Dermis microvascular lymphatic vessel endothelial cell (primary cell): ENCODE results near the gene MDFI. TPM values are rescaled to one million over a fixed set of nuclear protein-coding genes. Genes with fewer than 3 reads are reported as not detected.
A peak's percentile ranks its signal among the peaks of the same experiment; 100 is the strongest.

Experiments
- DNase-seq, 2 donors: peaks; one replicate each; pipeline versions ENCODE4 v3.0.0 to v3.0.0-alpha.2; 2010; ENCODE audit warnings: low read depth in 2 of 2
- total RNA-seq: library from RNA; depleted of rRNA; stranded (reverse); fragments of >200 nt; gene quantifications from 2 replicates; pipeline ENCODE4 v1.2.1, GENCODE V29; 2014

MDFI gene
- total RNA-seq, 1 donor from 2014 or later, result 38.9 TPM

GRCh38 chr6:41672816-41673703 lies 34.8 kb downstream of the MDFI start:
- DNase-seq, result no peak

DNA sequence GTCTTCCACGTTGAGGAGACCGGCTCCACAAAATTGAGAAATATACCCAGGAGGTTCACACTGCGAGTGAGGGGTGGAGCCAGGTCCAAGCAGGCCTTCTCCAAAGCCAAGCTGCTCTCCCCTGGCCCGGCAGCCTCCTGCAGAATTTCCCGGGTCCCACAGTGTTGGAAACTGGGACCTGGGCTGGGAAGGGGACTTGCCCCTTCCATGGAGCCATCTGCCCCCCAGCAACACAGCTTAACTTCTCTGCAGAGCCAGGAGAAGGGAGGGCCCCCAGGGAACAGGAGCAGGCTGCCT lies 35.4 kb downstream of the MDFI start:
- no peak for DNase-seq

- DNase-seq, result no peak
Measured at GRCh38 chr6:41674231-41675000, 36.1 kb downstream of the MDFI start.

- no peak for DNase-seq
Measured at GRCh38 chr6:41675176-41675775, 37.0 kb downstream of the MDFI start.

DNA sequence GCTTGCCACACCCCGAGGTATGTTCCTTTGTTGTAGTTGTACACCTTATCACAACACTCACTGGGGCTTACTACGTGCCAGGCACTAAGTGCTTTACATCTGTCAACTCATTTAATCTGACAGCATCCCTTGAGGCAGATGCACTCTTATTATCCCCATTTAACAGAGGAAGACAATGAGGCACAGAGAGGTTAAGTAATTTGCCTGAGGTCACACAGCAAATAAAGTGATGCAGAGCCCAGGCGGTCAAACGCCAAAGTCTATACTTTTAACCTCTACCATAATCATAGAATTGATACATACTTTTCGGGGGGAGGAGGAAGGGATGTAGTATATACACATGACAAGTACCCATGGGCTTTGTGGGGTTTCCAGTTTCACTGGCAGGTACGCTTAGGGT lies 37.7 kb downstream of the MDFI start:
- no peak for DNase-seq

DNA sequence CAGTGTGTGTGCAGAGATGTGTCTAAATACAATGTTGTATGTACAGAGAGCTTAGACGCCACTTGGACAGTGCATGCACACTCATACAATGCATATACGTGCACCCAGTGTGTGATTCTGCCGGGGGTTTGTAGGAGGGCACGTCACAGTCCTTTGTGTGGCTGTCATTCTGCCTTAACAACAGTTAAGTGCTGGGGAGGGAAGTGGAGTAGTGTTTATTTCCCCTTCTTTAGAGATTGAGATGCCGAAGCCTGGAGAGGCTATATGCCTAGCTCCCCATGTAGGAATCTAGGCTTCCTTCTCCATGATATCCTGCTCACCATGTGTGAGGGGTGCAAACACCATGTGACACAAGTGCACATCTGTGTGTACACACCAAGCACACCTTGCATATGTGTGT lies 38.2 kb downstream of the MDFI start:
- DNase-seq, result no peak

DNA sequence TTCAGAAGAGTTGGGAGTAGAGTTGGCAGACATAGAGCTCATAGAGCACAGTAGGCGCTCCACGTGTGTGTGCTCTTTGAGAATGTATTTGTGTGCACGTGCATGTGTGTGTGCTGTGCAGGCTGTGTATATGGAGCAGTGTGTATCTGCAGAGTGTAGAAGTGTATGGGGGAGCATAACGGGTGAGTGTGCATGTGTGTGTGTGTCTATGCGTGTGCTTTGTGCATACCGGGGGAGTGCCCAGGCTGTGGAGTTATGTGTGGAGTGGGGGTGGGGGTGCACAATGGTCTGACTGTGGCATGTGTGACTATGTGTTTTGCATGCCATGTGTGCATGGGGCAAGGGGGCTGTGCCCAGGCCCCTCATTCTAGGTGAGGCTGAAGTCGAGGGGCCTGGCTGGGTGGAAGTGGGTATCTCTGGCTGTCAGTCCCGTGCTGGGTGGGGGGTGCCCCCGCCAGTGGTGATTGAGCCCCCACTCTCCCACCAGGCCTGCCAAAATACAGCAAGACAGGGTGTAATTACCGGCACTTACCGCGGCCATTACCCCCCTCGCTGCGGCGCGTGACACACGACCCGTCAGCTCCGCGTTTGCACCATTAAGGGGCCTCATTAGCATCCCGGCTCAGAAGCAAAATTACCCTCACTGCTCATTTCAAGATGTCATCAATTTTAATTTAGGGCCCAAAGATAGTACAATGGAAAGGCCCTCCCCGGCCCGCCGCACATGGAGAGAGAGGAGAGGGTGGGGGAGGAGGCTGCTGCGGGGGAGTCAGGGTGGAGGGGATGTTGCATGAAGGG lies 39.1 kb downstream of the MDFI start:
- no peak for DNase-seq

- no peak for DNase-seq
Measured at GRCh38 chr6:41678511-41679084, 40.3 kb downstream of the MDFI start.

GRCh38 chr6:41679696-41680095 lies 41.4 kb downstream of the MDFI start:
- DNase-seq, result no peak

GRCh38 chr6:41680182-41680965 lies 42.1 kb downstream of the MDFI start:
- no peak for DNase-seq

GRCh38 chr6:41682056-41682477 lies 43.8 kb downstream of the MDFI start:
- peak; percentile 74 to 89 for DNase-seq

- no peak for DNase-seq
Measured at GRCh38 chr6:41682497-41683272, 44.4 kb downstream of the MDFI start.

DNA sequence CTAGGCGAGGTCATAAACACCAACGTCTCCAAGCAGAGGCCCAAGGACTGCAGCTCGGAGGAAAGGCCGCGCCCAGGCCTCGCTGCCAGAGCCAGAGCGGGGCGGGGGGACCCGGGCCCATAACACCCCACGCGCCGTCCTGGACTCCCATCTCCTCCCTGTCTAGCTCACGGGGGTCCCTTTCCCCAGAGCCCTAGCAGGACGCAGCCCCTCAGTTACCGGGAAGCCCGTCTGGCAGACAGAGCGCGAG lies 44.9 kb downstream of the MDFI start:
- DNase-seq, result no peak

DNA sequence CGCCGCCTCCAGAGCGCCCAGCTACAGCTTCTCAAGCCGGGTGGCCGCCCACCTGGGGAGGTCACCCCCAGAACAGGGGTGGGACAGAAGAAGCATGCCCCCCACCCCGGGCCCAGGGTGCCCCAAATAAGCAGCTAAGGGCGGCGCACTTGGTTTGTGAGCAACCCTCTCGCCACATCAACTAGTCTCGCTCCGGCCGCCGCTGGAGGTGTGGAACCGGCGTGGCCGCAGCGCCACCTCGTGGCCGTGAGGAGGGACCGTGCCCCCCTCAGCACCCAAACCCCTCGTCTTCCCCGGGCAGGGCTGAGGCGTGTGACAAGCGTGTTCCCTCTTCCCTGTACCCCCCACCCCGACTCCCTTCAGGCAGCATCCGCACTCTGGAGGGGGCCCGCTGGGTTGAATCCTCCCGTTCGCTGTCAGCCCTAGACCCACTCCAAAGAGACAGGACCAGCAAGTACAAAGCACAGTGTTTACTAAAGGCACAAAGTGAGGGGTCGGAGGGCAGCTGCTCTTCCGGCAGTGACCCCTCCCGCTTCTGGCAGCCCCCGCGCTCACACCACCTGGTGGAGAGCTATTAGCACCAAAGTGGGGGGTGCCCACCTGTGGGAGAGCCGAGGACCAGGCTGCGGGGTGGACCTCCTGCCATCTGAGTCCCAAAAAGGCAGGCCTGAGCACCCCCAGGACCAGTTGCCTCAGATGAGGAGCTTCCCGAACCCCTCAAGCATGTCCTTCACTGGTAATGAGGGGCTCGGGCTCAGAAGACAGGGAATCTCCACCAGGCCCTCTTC lies 45.4 kb downstream of the MDFI start:
- peak; percentile 36 to 63 for DNase-seq

GRCh38 chr6:41684311-41685180 lies 46.3 kb downstream of the MDFI start:
- DNase-seq, result no peak

DNA sequence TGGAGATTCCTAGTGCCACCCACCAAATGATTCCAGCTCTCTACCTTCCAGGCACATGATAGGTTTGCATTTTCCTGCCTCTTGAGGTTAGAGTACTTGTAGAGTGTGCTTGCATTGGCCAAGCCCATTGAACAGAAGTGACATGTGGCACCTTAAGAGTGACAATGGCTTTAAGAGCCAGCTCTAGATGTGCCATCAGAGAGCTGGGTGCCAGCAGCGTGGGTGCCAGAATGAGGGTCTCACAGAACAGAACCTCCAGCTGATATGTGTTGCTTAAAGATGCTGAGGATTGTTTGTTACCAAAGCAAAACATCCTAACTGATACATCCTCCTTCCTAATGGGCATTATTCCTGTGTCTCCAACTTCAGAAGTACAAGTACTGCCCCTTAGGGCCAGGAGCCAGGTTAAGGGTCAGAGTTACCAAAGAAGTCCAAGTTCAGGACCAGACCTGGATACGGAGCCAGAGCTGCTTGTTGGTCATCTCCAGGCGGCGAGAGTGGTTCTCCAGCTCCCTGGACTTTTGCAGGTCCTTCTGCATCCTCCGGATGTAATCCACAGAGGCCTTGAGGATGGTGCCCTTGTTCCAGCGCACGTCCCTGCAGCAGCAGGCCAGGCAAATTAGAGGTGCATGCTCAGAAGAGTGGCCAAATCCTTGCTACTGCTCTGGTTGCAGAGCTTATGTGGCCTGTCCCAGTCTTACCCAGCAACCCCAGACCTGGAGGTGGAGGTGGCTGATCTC lies 47.5 kb downstream of the MDFI start:
- no peak for DNase-seq

- DNase-seq, result no peak
Measured at GRCh38 chr6:41687501-41688175, 49.4 kb downstream of the MDFI start.
